SK-N-SH (cell line): ENCODE results near the gene GABRB3. TPM values are rescaled to one million over a fixed set of nuclear protein-coding genes. Genes with fewer than 3 reads are reported as not detected.

Source experiments
- CTCF ChIA-PET: fragments of 300-600, 350-600 bp; formaldehyde crosslinking; extraction: SDS; loops from one replicate; lab custom pipeline; 2021; lab: Yijun Ruan, JAX
- POLR2A ChIA-PET: fragments of 350-600 bp; sonication (Branson Sonifier 250); formaldehyde crosslinking; extraction: SDS; loops from one replicate; lab custom pipeline; 2020; ENCODE audit warnings: antibody characterized with exemption, inconsistent platforms; lab: Yijun Ruan, JAX
- DNase-seq: peaks from one replicate; pipeline ENCODE4 v3.0.0; 2012
- H2AFZ ChIP-seq: fragments of 200-600 bp; sonication (generic); 2 replicates; pipeline ENCODE4 v1.8.1; 2016; ENCODE audit warnings: antibody characterized with exemption, mild to moderate bottlenecking, low read depth
- H3F3A ChIP-seq: fragments of 200-600 bp; sonication (generic); replicated peaks from 2 replicates; pipeline ENCODE3; 2016; ENCODE audit warnings: antibody characterized with exemption, mild to moderate bottlenecking; ENCODE audit not compliant: insufficient read depth
- H3K27ac ChIP-seq, 2 experiments: fragments of 200-500 bp in 1 of 2; fragments of 200-600 bp in 1 of 2; sonication (Bioruptor generic) in 1 of 2; sonication (generic), shearing (Covaris generic) in 1 of 2; 2 replicates each; pipeline versions ENCODE4 v1.5.1 to v1.6.1; 2014 to 2016; ENCODE audit warnings: low read depth in 2 of 2, inconsistent platforms in 1 of 2, low read length in 1 of 2, mild to moderate bottlenecking in 1 of 2, mixed read lengths in 1 of 2
- H3K27me3 ChIP-seq: fragments of 200-600 bp; sonication (generic), shearing (Covaris generic); 2 replicates; pipeline ENCODE4 v1.6.1; 2016; ENCODE audit warnings: mixed run types; ENCODE audit not compliant: insufficient read depth
- H3K36me3 ChIP-seq, 2 experiments: fragments of 200-500 bp in 1 of 2; fragments of 200-600 bp in 1 of 2; sonication (Bioruptor generic) in 1 of 2; sonication (generic) in 1 of 2; replicated peaks in 1 of 2; 2 replicates each; pipeline versions ENCODE3 to v1.5.1; 2014 to 2016; ENCODE audit warnings: low read length in 1 of 2, mild to moderate bottlenecking in 1 of 2; ENCODE audit not compliant: insufficient read depth in 2 of 2, control insufficient read depth in 1 of 2
- H3K4me1 ChIP-seq, 2 experiments: fragments of 200-500 bp in 1 of 2; fragments of 200-600 bp in 1 of 2; sonication (Bioruptor generic) in 1 of 2; sonication (generic), shearing (Covaris generic) in 1 of 2; 2 replicates each; pipeline versions ENCODE4 v1.5.1 to v1.6.1; 2014 to 2016; ENCODE audit warnings: low read depth in 1 of 2, low read length in 1 of 2, mixed run types in 1 of 2; ENCODE audit not compliant: insufficient read depth in 2 of 2, control insufficient read depth in 1 of 2
- H3K4me2 ChIP-seq: fragments of 200-600 bp; sonication (generic), shearing (Covaris generic); 2 replicates; pipeline ENCODE4 v1.6.1; 2017; ENCODE audit warnings: mixed run types
- H3K4me3 ChIP-seq, 2 experiments: fragments of 200-500 bp in 1 of 2; fragments of 200-600 bp in 1 of 2; sonication (Bioruptor generic) in 1 of 2; sonication (generic), shearing (Covaris generic) in 1 of 2; 2 replicates each; pipeline versions ENCODE4 v1.5.1 to v1.8.1; 2014 to 2016; ENCODE audit warnings: low read depth in 2 of 2, inconsistent platforms in 1 of 2, low read length in 1 of 2, mild to moderate bottlenecking in 1 of 2, mixed read lengths in 1 of 2, moderate library complexity in 1 of 2
- H3K79me2 ChIP-seq: fragments of 200-600 bp; sonication (generic); 2 replicates; pipeline ENCODE4 v1.8.1; 2017; ENCODE audit warnings: mild to moderate bottlenecking; ENCODE audit not compliant: insufficient read depth
- H3K9ac ChIP-seq: fragments of 200-600 bp; sonication (generic); 2 replicates; pipeline ENCODE4 v1.6.1; 2017; ENCODE audit warnings: mixed run types
- H3K9me2 ChIP-seq: fragments of 200-600 bp; sonication (generic); 2 replicates; pipeline ENCODE4 v1.6.1; 2017; ENCODE audit warnings: mixed run types
- H3K9me3 ChIP-seq: fragments of 200-600 bp; sonication (generic); 2 replicates; pipeline ENCODE4 v1.6.1; 2017; ENCODE audit warnings: mixed run types, mild to moderate bottlenecking, moderate library complexity
- H4K20me1 ChIP-seq: fragments of 200-600 bp; sonication (generic); 2 replicates; pipeline ENCODE4 v1.6.1; 2017; ENCODE audit warnings: mild to moderate bottlenecking, mixed run types; ENCODE audit not compliant: insufficient read depth
- EP300 ChIP-seq, 2 experiments: IDR thresholded peaks; 2 replicates each; pipeline versions ENCODE4 v1.4.0 to v1.6.1; 2012; ENCODE audit warnings: borderline replicate concordance in 1 of 2, low read depth in 1 of 2, low read length in 1 of 2
- EZH2phosphoT487 ChIP-seq: fragments of 200-600 bp; sonication (generic); IDR thresholded peaks from 2 replicates; pipeline ENCODE4 v1.6.1; 2017; ENCODE audit warnings: low read depth, mixed run types, mild to moderate bottlenecking, antibody characterized with exemption, moderate library complexity, borderline replicate concordance
- GABPA ChIP-seq: IDR thresholded peaks from 2 replicates; pipeline ENCODE4 v1.4.0; 2012; ENCODE audit warnings: low read depth, mild to moderate bottlenecking
- MXI1 ChIP-seq: IDR thresholded peaks from 2 replicates; pipeline ENCODE4 v1.6.1; 2012; ENCODE audit warnings: mild to moderate bottlenecking, low read depth, low read length, improper control_type of control experiment
- SIN3A ChIP-seq: IDR thresholded peaks from 2 replicates; pipeline ENCODE4 v1.6.1; 2012; ENCODE audit warnings: low read depth, mild to moderate bottlenecking, low read length, moderate library complexity, borderline replicate concordance
- TAF1 ChIP-seq: IDR thresholded peaks from 2 replicates; pipeline ENCODE4 v1.6.1; 2012; ENCODE audit warnings: low read depth, mild to moderate bottlenecking, low read length, moderate library complexity, borderline replicate concordance
- YY1 ChIP-seq: IDR thresholded peaks from 2 replicates; pipeline ENCODE4 v1.4.0; 2012; ENCODE audit warnings: low read depth, mild to moderate bottlenecking
- WGBS: methylation state at CpG from one replicate; pipeline ENCODE4 v1.1.6; 2017; ENCODE audit warnings: low lambda C conversion rate; 5-methylcytosine and 5-hydroxymethylcytosine counted together
- polyA plus RNA-seq, 3 experiments: library from polyadenylated mRNA; depleted of rRNA; stranded (reverse); fragments of >200 nt; gene quantifications; 2 replicates each; pipeline ENCODE4 v1.2.3, GENCODE V29; 2012
- TF ChIP-seq, protein P1 (sequence below): IDR thresholded peaks from 2 replicates; pipeline ENCODE4 v1.4.0; 2012; ENCODE audit warnings: low read depth, borderline replicate concordance
- TF ChIP-seq, protein P2 (sequence below): fragments of 150-350 bp; IDR thresholded peaks from 2 replicates; pipeline ENCODE4 v1.6.1; 2016; ENCODE audit warnings: mild to moderate bottlenecking, low read depth, low read length
- TF ChIP-seq, protein P3 (sequence below): IDR thresholded peaks from 2 replicates; pipeline ENCODE4 v1.4.0; 2012; ENCODE audit warnings: low read depth
- TF ChIP-seq, protein P4 (sequence below): fragments of 200-600 bp; sonication (generic); IDR thresholded peaks from 2 replicates; pipeline ENCODE4 v1.6.1; 2017; ENCODE audit warnings: antibody characterized with exemption, mild to moderate bottlenecking, moderate library complexity

Gene GABRB3
- polyA plus RNA-seq, 1 of the 3 experiments (the other 2 are of a cell fraction), result 0.10 TPM

DNA sequence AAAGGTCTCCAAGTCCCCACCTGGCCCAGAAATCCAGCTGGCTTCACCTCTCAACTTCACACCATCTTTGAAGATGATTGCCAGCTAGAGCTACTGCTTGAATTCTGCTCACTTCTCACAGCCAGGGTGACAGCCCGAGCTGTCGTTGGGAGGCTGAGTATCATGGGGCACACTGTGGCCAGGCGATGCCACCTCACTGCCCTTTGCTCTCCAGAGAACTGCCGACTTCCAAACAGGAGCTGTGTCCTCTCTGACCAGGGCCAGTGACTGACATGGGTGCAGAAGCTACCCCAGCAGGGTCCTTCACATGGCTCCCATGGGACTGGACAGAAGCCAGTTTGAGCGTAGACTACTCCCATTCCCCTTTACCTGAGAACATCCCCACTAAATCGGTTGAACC lies 254.0 kb downstream of the GABRB3 start:
- 9% methylated on average over 4 of the region's 6 CpGs for WGBS
- H3K27me3 ChIP-seq, result no peaks in the 10 kb centered on the region
- no peak for DNase-seq
- H3F3A ChIP-seq, result no peaks in the 10 kb centered on the region
- no peaks in the 10 kb centered on the region for H4K20me1 ChIP-seq
- H3K9me2 ChIP-seq, result no peaks in the 10 kb centered on the region
- no peaks in the 10 kb centered on the region for H3K4me1 ChIP-seq
- POLR2A ChIA-PET, result no interaction called here
- no peak overlapping the region for H3K27ac ChIP-seq
- no peaks in the 10 kb centered on the region for H3K79me2 ChIP-seq
- H3K4me3 ChIP-seq, result no peak overlapping the region
- CTCF ChIA-PET, result no interaction called here
- no peaks in the 10 kb centered on the region for H3K36me3 ChIP-seq
- TF ChIP-seq GABPA, result no peak
- TF ChIP-seq, protein P1, sequence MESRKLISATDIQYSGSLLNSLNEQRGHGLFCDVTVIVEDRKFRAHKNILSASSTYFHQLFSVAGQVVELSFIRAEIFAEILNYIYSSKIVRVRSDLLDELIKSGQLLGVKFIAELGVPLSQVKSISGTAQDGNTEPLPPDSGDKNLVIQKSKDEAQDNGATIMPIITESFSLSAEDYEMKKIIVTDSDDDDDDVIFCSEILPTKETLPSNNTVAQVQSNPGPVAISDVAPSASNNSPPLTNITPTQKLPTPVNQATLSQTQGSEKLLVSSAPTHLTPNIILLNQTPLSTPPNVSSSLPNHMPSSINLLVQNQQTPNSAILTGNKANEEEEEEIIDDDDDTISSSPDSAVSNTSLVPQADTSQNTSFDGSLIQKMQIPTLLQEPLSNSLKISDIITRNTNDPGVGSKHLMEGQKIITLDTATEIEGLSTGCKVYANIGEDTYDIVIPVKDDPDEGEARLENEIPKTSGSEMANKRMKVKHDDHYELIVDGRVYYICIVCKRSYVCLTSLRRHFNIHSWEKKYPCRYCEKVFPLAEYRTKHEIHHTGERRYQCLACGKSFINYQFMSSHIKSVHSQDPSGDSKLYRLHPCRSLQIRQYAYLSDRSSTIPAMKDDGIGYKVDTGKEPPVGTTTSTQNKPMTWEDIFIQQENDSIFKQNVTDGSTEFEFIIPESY, result no peak
- TF ChIP-seq, protein P2, sequence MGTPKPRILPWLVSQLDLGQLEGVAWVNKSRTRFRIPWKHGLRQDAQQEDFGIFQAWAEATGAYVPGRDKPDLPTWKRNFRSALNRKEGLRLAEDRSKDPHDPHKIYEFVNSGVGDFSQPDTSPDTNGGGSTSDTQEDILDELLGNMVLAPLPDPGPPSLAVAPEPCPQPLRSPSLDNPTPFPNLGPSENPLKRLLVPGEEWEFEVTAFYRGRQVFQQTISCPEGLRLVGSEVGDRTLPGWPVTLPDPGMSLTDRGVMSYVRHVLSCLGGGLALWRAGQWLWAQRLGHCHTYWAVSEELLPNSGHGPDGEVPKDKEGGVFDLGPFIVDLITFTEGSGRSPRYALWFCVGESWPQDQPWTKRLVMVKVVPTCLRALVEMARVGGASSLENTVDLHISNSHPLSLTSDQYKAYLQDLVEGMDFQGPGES, result no peak
- TF ChIP-seq EP300 (IDR thresholded peaks at IDR 0.05; ENCODE audit: borderline replicate concordance in 1 of 2, low read depth in 1 of 2, low read length in 1 of 2), result no peak
- TF ChIP-seq EZH2phosphoT487, result no peak
- no peak for TF ChIP-seq YY1
- TF ChIP-seq TAF1, result no peak
- TF ChIP-seq, protein P3, sequence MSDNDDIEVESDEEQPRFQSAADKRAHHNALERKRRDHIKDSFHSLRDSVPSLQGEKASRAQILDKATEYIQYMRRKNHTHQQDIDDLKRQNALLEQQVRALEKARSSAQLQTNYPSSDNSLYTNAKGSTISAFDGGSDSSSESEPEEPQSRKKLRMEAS, result no peak
- no peak overlapping the region for H3K9ac ChIP-seq
- H3K9me3 ChIP-seq, result no peaks in the 10 kb centered on the region
- H2AFZ ChIP-seq, result no peak overlapping the region
- H3K4me2 ChIP-seq, result no peak overlapping the region

DNA sequence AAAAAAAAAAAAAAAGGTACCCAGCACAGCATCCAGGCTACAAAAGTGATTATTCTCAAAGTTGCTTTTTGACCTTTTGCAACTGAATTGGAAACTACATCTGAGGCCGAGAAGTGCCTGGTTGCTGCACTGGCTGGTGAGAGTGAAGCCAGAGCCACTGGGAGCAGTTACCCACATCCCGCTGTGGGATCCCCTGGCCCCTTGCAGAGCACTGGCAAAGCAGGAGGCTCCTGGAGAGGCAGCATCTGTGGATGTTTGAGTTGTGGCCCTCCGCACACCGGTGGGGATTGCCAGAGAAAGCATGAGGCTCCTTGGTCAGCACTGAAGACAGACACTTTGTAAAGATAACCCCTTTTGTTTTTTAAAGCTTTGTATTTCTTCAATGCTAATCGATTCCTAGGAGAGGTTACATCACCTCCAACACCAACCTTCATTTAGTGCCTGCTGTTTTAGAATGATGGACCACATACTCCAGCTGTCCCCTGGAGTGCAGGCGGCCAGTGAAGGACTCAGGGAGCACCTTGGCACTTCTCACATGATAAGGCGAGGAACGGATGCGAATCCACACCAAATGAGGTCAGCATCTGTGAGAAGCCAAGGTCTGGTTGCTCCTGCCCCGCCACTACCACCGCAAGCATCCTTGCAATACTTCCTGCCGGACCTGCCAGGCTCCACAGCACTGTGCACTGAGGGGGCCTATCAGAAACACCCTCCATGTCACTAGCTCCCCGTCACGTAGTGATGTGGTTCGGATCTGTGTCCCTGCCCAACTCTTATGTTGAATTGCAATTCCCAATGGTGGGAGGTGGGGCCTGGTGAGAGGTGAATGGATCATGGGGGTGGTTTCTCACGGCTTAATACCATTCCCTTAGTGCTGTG lies 256.5 kb downstream of the GABRB3 start:
- TF ChIP-seq EP300 (IDR thresholded peaks at IDR 0.05; ENCODE audit: borderline replicate concordance in 1 of 2, low read depth in 1 of 2, low read length in 1 of 2), result no peak
- no peak for TF ChIP-seq SIN3A
- TF ChIP-seq, protein P4, sequence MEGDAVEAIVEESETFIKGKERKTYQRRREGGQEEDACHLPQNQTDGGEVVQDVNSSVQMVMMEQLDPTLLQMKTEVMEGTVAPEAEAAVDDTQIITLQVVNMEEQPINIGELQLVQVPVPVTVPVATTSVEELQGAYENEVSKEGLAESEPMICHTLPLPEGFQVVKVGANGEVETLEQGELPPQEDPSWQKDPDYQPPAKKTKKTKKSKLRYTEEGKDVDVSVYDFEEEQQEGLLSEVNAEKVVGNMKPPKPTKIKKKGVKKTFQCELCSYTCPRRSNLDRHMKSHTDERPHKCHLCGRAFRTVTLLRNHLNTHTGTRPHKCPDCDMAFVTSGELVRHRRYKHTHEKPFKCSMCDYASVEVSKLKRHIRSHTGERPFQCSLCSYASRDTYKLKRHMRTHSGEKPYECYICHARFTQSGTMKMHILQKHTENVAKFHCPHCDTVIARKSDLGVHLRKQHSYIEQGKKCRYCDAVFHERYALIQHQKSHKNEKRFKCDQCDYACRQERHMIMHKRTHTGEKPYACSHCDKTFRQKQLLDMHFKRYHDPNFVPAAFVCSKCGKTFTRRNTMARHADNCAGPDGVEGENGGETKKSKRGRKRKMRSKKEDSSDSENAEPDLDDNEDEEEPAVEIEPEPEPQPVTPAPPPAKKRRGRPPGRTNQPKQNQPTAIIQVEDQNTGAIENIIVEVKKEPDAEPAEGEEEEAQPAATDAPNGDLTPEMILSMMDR, result no peak
- TF ChIP-seq, protein P3, result no peak
- no peak for TF ChIP-seq MXI1
- Histone ChIP-seq H3K27ac (no peak overlapping the region), H3K9me2 (no peaks in the 10 kb centered on the region), H3K4me2 (no peak overlapping the region), H3F3A (no peaks in the 10 kb centered on the region), H3K79me2 (no peaks in the 10 kb centered on the region), H3K9ac (no peak overlapping the region), H3K4me3 (no peak overlapping the region), H3K9me3 (no peaks in the 10 kb centered on the region), H4K20me1 (no peaks in the 10 kb centered on the region), H3K27me3 (no peaks in the 10 kb centered on the region), H2AFZ (no peak overlapping the region), H3K36me3 (no peaks in the 10 kb centered on the region), H3K4me1 (no peaks in the 10 kb centered on the region)
- DNase-seq, result no peak
- WGBS, result 48% methylated on average over 16 of the region's 16 CpGs
- ChIA-PET CTCF (no interaction called here), POLR2A (no interaction called here)
